H1 (cell line): Measurements from ENCODE around the gene PHACTR1. TPM values are rescaled to one million over a fixed set of nuclear protein-coding genes. Genes with fewer than 3 reads are reported as not detected.

ENCODE experiments used
- FOSL1 ChIP-seq: IDR thresholded peaks from 2 replicates; pipeline ENCODE4 v1.6.1; 2011; ENCODE audit warnings: mild to moderate bottlenecking, low read depth, low read length, moderate library complexity; ENCODE audit not compliant: insufficient read depth
- polyA plus RNA-seq, 7 experiments: library from polyadenylated mRNA; depleted of rRNA in 3 of 7; stranded (reverse) in 5 of 7; unstranded in 2 of 7; fragments of >200 nt in 5 of 7; fragments of 200-250 nt in 2 of 7; gene quantifications; 1 replicate in 5 of 7; 2 replicates in 1 of 7; 4 replicates in 1 of 7; pipeline versions ENCODE4 v1.2.1 to v1.2.3, GENCODE V29; 2011 to 2013; ENCODE audit warnings: missing spikeins in 2 of 7, mixed read lengths in 2 of 7
- total RNA-seq: library from RNA; stranded (reverse); fragmentation: NEBNext Ultra II Directional; extraction: Animal tissue kit (Norgen Biotek cat#: 25700); gene quantifications from 2 replicates; pipeline ENCODE4 v1.2.1, GENCODE V29; 2021

The PHACTR1 gene
- total and polyA plus RNA-seq, 2 of the 8 experiments (the other 6 are each of a cell fraction or from before 2014, with no cell fraction given): 3.9 to 17.1 TPM

GRCh38 chr6:13238017-13238416 is 521.5 kb downstream of the PHACTR1 start (continued):
- TF ChIP-seq FOSL1: no peak
- TF ChIP-seq, all 59 proteins: peak for 0
